HCT116 (cell line): ENCODE measurements around the gene AOPEP. TPM values are rescaled to one million over a fixed set of nuclear protein-coding genes. Genes with fewer than 3 reads are reported as not detected.

ENCODE experiments used
- ATAC-seq: fragments of 200-7000 bp; cut with Tn5 transposase; 2 replicates; pipeline ENCODE4 v1.9.1; 2020; ENCODE audit warnings: mild to moderate bottlenecking, moderate library complexity
- BruUV-seq: library from RNA; stranded (reverse); fragments of 400-500 nt; replicated peaks from 2 replicates; lab custom pipeline; 2021; lab: Mats Ljungman, UMichigan
- CTCF ChIA-PET: fragments of 300-600 bp; sonication (Branson Sonifier 250); formaldehyde crosslinking; loops from one replicate; lab custom pipeline; 2021; ENCODE audit warnings: antibody characterized with exemption; lab: Charles Lee
- POLR2A ChIA-PET: fragments of 300-600, 350-600 bp; sonication (Branson Sonifier 250); formaldehyde crosslinking; loops from one replicate; lab custom pipeline; 2021; ENCODE audit warnings: antibody characterized with exemption; lab: Charles Lee
- RAD21 ChIA-PET, 2 experiments: fragments of 300-600 bp; sonication (Branson Sonifier 250); formaldehyde crosslinking; loops; one replicate each; lab custom pipeline; 2023; ENCODE audit warnings: low total read pairs in 2 of 2; ENCODE audit not compliant: uncharacterized antibody in 2 of 2, unreplicated experiment in 2 of 2, low non-redundant PET in 1 of 2; lab: Charles Lee
- DNase-seq: peaks from one replicate; pipeline ENCODE4 v3.0.0-alpha.2; 2010; ENCODE audit warnings: low read depth, low spot score
- H2AFZ ChIP-seq: fragments of 200-600 bp; shearing (Covaris generic), sonication (generic); 2 replicates; pipeline ENCODE4 v1.6.1; 2017; ENCODE audit warnings: low read depth, mixed run types, mixed read lengths, antibody characterized with exemption, low read length; ENCODE audit not compliant: poor library complexity, severe bottlenecking
- H3K27ac ChIP-seq: 2 replicates; pipeline ENCODE4 v1.5.1; 2012; ENCODE audit warnings: low read depth, low read length
- H3K27me3 ChIP-seq: fragments of 200-600 bp; sonication (generic); 2 replicates; pipeline ENCODE4 v1.6.1; 2016; ENCODE audit warnings: mixed run types, low read length, mixed read lengths; ENCODE audit not compliant: insufficient read depth
- H3K36me3 ChIP-seq, 2 experiments: fragments of 200-500 bp in 1 of 2; fragments of 200-600 bp in 1 of 2; sonication (Bioruptor generic) in 1 of 2; sonication (generic) in 1 of 2; 2 replicates each; pipeline versions ENCODE4 v1.5.1 to v1.6.1; 2014 to 2016; ENCODE audit warnings: low read length in 2 of 2, inconsistent platforms in 1 of 2, mixed read lengths in 1 of 2, mixed run types in 1 of 2; ENCODE audit not compliant: insufficient read depth in 2 of 2, control insufficient read depth in 1 of 2
- H3K4me1 ChIP-seq, 2 experiments: fragments of 200-600 bp in 1 of 2; sonication (generic) in 1 of 2; 2 replicates each; pipeline versions ENCODE4 v1.5.1 to v1.6.1; 2012 to 2017; ENCODE audit warnings: low read length in 2 of 2, inconsistent platforms in 1 of 2, mild to moderate bottlenecking in 1 of 2, mixed read lengths in 1 of 2, mixed run types in 1 of 2, moderate library complexity in 1 of 2; ENCODE audit not compliant: insufficient read depth in 2 of 2, control insufficient read depth in 1 of 2
- H3K4me2 ChIP-seq: fragments of 200-600 bp; sonication (generic); 2 replicates; pipeline ENCODE4 v1.6.1; 2017; ENCODE audit warnings: mixed run types, low read length, mixed read lengths
- H3K4me3 ChIP-seq, 2 experiments: fragments of 200-600 bp in 1 of 2; sonication (generic) in 1 of 2; replicated peaks in 1 of 2; 2 replicates each; pipeline ENCODE4 v1.5.1; 2011 to 2016; ENCODE audit warnings: low read length in 2 of 2, control low read depth in 1 of 2, low read depth in 1 of 2, mild to moderate bottlenecking in 1 of 2, mixed read lengths in 1 of 2, mixed run types in 1 of 2
- H3K79me2 ChIP-seq: fragments of 200-600 bp; sonication (generic); 2 replicates; pipeline ENCODE4 v1.6.1; 2017; ENCODE audit warnings: mild to moderate bottlenecking, mixed run types, low read length, moderate library complexity, mixed read lengths; ENCODE audit not compliant: insufficient read depth
- H3K9ac ChIP-seq: fragments of 200-600 bp; sonication (generic); 2 replicates; pipeline ENCODE4 v1.6.1; 2016; ENCODE audit warnings: low read length, mixed read lengths
- H3K9me2 ChIP-seq: fragments of 200-600 bp; sonication (generic), shearing (Covaris generic); 2 replicates; pipeline ENCODE4 v1.6.1; 2017; ENCODE audit warnings: mixed run types, mild to moderate bottlenecking, moderate library complexity; ENCODE audit not compliant: insufficient read depth
- H3K9me3 ChIP-seq, 2 experiments: fragments of 200-500 bp in 1 of 2; fragments of 200-600 bp in 1 of 2; sonication (Bioruptor generic) in 1 of 2; sonication (generic) in 1 of 2; 2 replicates each; pipeline ENCODE4 v1.6.1; 2014 to 2017; ENCODE audit warnings: low read length in 2 of 2, mixed read lengths in 2 of 2, inconsistent platforms in 1 of 2, low read depth in 1 of 2, mild to moderate bottlenecking in 1 of 2, mixed run types in 1 of 2, moderate library complexity in 1 of 2; ENCODE audit not compliant: control insufficient read depth in 1 of 2, insufficient read depth in 1 of 2
- H4K20me1 ChIP-seq: fragments of 200-600 bp; sonication (generic), shearing (Covaris generic); 2 replicates; pipeline ENCODE4 v1.6.1; 2017; ENCODE audit warnings: mixed run types, mild to moderate bottlenecking, moderate library complexity; ENCODE audit not compliant: insufficient read depth
- CBX3 ChIP-seq: IDR thresholded peaks from 2 replicates; pipeline ENCODE4 v1.6.1; 2012; ENCODE audit warnings: low read depth
- CEBPB ChIP-seq: IDR thresholded peaks from 2 replicates; pipeline ENCODE4 v1.6.1; 2012; ENCODE audit warnings: low read depth
- CTCF ChIP-seq, 3 experiments: fragments of 200-600 bp in 1 of 3; sonication (generic) in 1 of 3; IDR thresholded peaks in 2 of 3; conservative IDR thresholded peaks in 1 of 3; 2 replicates each; pipeline ENCODE4 v1.5.1; 2012 to 2017; ENCODE audit warnings: low read depth in 2 of 3, low read length in 2 of 3, antibody characterized with exemption in 1 of 3, borderline replicate concordance in 1 of 3, control low read depth in 1 of 3, mild to moderate bottlenecking in 1 of 3, mixed read lengths in 1 of 3, mixed run types in 1 of 3, moderate library complexity in 1 of 3; ENCODE audit not compliant: insufficient read depth in 1 of 3
- EZH2 ChIP-seq: fragments of 200-600 bp; sonication (generic); IDR thresholded peaks from 2 replicates; pipeline ENCODE4 v1.6.1; 2017; ENCODE audit warnings: antibody characterized with exemption, mixed run types
- POLR2A ChIP-seq: IDR thresholded peaks from 2 replicates; pipeline ENCODE4 v1.7.0; 2011; ENCODE audit warnings: borderline replicate concordance; ENCODE audit not compliant: insufficient read depth, insufficient read length; ENCODE audit errors: extremely low read depth
- RAD21 ChIP-seq: IDR thresholded peaks from 2 replicates; pipeline ENCODE4 v1.6.1; 2012; ENCODE audit warnings: low read depth, mild to moderate bottlenecking
- REST ChIP-seq: IDR thresholded peaks from 2 replicates; pipeline ENCODE4 v1.6.1; 2012; ENCODE audit warnings: low read depth
- SP1 ChIP-seq: IDR thresholded peaks from 2 replicates; pipeline ENCODE4 v1.6.1; 2012; ENCODE audit warnings: low read depth
- ZFX ChIP-seq: fragments of 450-650 bp; IDR thresholded peaks from 2 replicates; pipeline ENCODE4 v1.6.1; 2017
- intact Hi-C: fragments of 100-400 bp; cut with micrococcal nuclease; formaldehyde crosslinking; loops from 2 replicates; pipeline ENCODE4 v1.10.0; 2022
- total RNA-seq: library from RNA; stranded (reverse); gene quantifications from one replicate; pipeline ENCODE4 v1.2.1, GENCODE V29; 2021; ENCODE audit not compliant: unreplicated experiment

AOPEP gene
- total RNA-seq, 1 experiment from 2014 or later, result 15.1 TPM

GRCh38 chr9:94680621-94681020 is 45.9 kb upstream of the AOPEP start (continued):
- TF ChIP-seq REST, result no peak
- no peak for TF ChIP-seq CBX3
- no peak for TF ChIP-seq EZH2
- no peak for TF ChIP-seq RAD21
- TF ChIP-seq SP1, result no peak
- no peak for TF ChIP-seq CEBPB

GRCh38 chr9:94681508-94681907 is 45.0 kb upstream of the AOPEP start:
- BruUV-seq, result no TSS peak
- Histone ChIP-seq H3K9me2 (no peaks in the 10 kb centered on the region), H3K36me3 (no peaks in the 10 kb centered on the region), H3K4me3 (no peak overlapping the region), H3K9me3 (no peaks in the 10 kb centered on the region), H3K27me3 (peaks cover 16% of the 10 kb centered on the region; the same call in 1 of the 2 replicates), H3K4me2 (no peak overlapping the region), H2AFZ (peak overlapping the region; percentile 93), H4K20me1 (no peaks in the 10 kb centered on the region), H3K4me1 (no peaks in the 10 kb centered on the region), H3K79me2 (no peaks in the 10 kb centered on the region), H3K9ac (no peak overlapping the region), H3K27ac (no peak overlapping the region)
- CTCF ChIA-PET, result interaction anchor here (0.6 to 4.3 kb wide), 12 partner anchors 8 to 1536 kb away, joined by 3 to 158 read pairs (median 4); partner anchors contain the start of gene PCAT7
- intact Hi-C loops, result loop anchor here (1.0 to 2.0 kb wide), 3 partner anchors 446 to 487 kb away; no protein-coding TSS in a partner anchor
- RAD21 ChIA-PET, result interaction anchor here (0.6 to 3.2 kb wide), 10 partner anchors 12 to 486 kb away, joined by 3 to 14 read pairs (median 6); no protein-coding TSS in a partner anchor
- ATAC-seq (peak; percentile 99), DNase-seq (peak; percentile 54)
- POLR2A ChIA-PET, result interaction anchor here (0.8 to 1.3 kb wide), 2 partner anchors 12 to 450 kb away, joined by 3 to 9 read pairs; no protein-coding TSS in a partner anchor
- TF ChIP-seq ZFX, result peak; percentile 65
- TF ChIP-seq POLR2A, result no peak
- TF ChIP-seq RAD21, result peak; percentile 90
- TF ChIP-seq CTCF (IDR thresholded peaks at IDR 0.05 in 2 of 3, conservative IDR thresholded peaks at IDR 0.05 in 1 of 3; ENCODE audit: borderline replicate concordance in 1 of 3, insufficient read depth in 1 of 3, low read depth in 2 of 3, low read length in 2 of 3), result peak; percentile 57 to 77 (median 76)
